Mucosa of stomach (tissue), 1 donor: ENCODE measurements around the gene MOK.
A peak's percentile ranks its signal among the peaks of the same experiment; 100 is the strongest.
"Not testable (repeated sequence)": the region's sequence is repeated elsewhere in the genome, so short reads cannot be mapped to it uniquely, and the experiment has no call there.

ENCODE experiments used
- H3K27me3 ChIP-seq: one replicate; pipeline ENCODE4 v1.7.0; 2013; ENCODE audit warnings: mild to moderate bottlenecking, low read length; ENCODE audit not compliant: control insufficient read depth, insufficient read depth
- H3K36me3 ChIP-seq: one replicate; pipeline ENCODE4 v1.7.0; 2013; ENCODE audit warnings: low read length; ENCODE audit not compliant: control insufficient read depth, insufficient read depth
- H3K4me1 ChIP-seq: one replicate; pipeline ENCODE4 v1.7.0; 2013; ENCODE audit warnings: mild to moderate bottlenecking, low read length; ENCODE audit not compliant: control insufficient read depth, insufficient read depth
- H3K4me3 ChIP-seq: one replicate; pipeline ENCODE4 v1.7.0; 2013; ENCODE audit warnings: low read length
- H3K9ac ChIP-seq: one replicate; pipeline ENCODE4 v1.7.0; 2013; ENCODE audit warnings: mild to moderate bottlenecking, low read length, moderate library complexity
- H3K9me3 ChIP-seq: one replicate; pipeline ENCODE4 v1.7.0; 2013; ENCODE audit warnings: mild to moderate bottlenecking, low read length, moderate library complexity; ENCODE audit not compliant: control insufficient read depth
- donor health status: Pancreatic carcinoma.

Gene MOK

DNA sequence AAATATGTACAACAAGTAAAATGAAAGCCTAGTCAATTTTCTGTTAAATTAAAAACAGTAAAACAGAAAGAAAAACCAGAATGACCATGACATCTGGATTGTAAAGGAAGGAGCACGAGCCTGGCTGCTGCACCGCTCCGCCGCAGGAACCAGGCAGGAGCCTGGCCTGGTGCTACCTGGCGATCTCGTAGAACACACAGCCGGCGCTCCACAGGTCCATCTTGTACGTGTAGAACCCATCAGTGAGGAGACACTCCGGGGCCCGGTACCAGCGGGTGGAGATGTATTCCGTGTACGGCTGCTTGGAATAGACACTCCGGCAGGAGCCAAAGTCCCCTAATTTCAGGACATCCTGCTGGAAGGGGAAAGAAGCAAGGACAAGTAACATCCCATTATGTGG, 54.3 kb downstream of the MOK start:
- Histone ChIP-seq H3K4me3 (no peak overlapping the region), H3K27me3 (no peaks in the 10 kb centered on the region), H3K4me1 (no peaks in the 10 kb centered on the region)

DNA sequence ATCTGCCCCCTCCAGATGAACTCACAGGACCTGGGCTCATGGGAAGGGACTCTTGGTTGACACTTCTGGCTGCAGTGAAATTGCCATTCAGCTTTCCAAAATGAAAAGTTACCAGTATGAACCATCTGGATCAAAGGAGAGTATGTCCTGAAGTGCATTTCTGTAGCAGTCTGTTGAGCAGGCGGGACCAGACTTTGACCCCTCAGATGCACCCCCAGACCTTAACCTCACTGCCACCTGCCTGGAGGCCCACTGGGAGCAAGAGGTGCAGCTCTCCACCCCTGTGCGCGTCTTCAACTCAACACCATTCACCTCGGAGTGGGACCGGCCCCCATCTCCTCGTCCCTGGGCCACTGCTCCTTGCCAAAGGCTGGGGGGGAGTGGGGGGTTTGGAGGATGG, 55.0 kb downstream of the MOK start:
- Histone ChIP-seq H3K36me3 (no peaks in the 10 kb centered on the region), H3K4me3 (no peak overlapping the region), H3K4me1 (no peaks in the 10 kb centered on the region), H3K27me3 (no peaks in the 10 kb centered on the region), H3K9ac (no peak overlapping the region), H3K9me3 (no peaks in the 10 kb centered on the region)

More for the DNA sequence above, 54.3 kb downstream of the MOK start:
- Histone ChIP-seq H3K9ac (no peak overlapping the region), H3K36me3 (no peaks in the 10 kb centered on the region), H3K9me3 (no peaks in the 10 kb centered on the region)

DNA sequence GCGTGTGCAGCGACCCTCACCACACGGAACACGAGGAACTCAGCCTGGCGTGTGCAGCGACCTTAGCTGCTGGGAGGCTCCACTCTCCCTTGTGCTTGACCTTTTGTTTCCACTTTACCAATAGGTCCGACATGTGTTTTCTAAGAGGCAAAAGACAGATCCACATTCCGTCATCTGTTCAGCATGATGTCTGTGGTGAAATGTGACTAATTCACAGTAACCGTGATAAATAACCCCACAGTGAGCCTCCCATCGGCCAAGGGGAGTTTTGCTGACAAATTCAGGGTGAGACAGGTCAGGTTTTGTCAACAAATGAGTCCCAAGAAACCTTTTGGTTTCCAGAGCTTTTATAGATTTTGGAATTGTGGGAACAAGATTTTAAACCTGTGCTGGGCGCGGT, 55.9 kb downstream of the MOK start:
- Histone ChIP-seq H3K36me3 (no peaks in the 10 kb centered on the region), H3K27me3 (no peaks in the 10 kb centered on the region), H3K9me3 (no peaks in the 10 kb centered on the region), H3K4me1 (no peaks in the 10 kb centered on the region), H3K9ac (no peak overlapping the region), H3K4me3 (no peak overlapping the region)

- Histone ChIP-seq H3K36me3 (no peaks in the 10 kb centered on the region), H3K9me3 (no peaks in the 10 kb centered on the region), H3K27me3 (no peaks in the 10 kb centered on the region), H3K9ac (no peak overlapping the region), H3K4me3 (no peak overlapping the region), H3K4me1 (no peaks in the 10 kb centered on the region)
Measured at GRCh38 chr14:102248121-102248520, 56.8 kb downstream of the MOK start.

DNA sequence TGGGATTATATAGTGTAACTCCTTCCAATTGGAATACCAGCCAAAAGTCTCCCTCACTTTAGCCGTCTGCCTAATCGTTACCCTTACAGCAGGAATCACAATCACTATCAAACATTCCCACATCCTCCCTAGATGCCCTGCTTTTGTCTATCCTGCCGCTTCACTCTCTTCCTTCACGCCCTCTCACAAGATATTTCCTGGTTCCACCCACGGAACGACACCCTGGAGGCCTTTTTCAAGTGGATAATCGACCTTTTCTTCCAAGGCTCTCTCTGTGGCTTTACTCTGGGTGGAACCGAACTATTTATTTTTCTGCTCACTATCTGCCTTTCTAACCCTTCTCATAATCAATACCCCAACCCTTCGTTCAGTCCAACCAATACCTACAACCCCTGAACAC, 58.9 kb downstream of the MOK start:
- Histone ChIP-seq H3K9ac (no peak overlapping the region), H3K4me1 (no peaks in the 10 kb centered on the region), H3K27me3 (no peaks in the 10 kb centered on the region), H3K9me3 (no peaks in the 10 kb centered on the region), H3K4me3 (no peak overlapping the region), H3K36me3 (no peaks in the 10 kb centered on the region)

- not testable (repeated sequence) for H3K9ac ChIP-seq, H3K9me3 ChIP-seq, H3K27me3 ChIP-seq, H3K4me3 ChIP-seq, H3K36me3 ChIP-seq, H3K4me1 ChIP-seq
Measured at GRCh38 chr14:102243795-102244194, 61.2 kb downstream of the MOK start.

DNA sequence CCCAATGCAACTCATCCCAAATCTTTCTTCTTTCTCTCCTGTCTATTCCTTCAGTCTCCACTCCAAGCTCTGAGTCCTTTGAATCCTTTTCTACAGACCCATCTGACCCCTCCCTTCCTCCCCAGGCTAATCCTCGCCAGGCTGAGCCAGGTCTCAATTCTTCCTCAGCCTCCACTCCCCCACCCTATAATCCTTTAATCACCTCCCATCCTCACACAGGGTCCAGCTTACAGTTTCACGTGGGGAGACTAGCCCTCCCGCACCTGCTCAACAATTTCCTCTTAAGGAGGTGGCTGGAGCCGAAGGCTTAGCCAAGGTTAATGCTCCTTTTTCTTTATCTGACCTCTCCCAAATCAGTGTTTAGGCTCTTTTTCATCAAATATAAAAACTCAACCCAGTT, 63.8 kb downstream of the MOK start:
- Histone ChIP-seq H3K4me3 (no peak overlapping the region), H3K27me3 (no peaks in the 10 kb centered on the region)

DNA sequence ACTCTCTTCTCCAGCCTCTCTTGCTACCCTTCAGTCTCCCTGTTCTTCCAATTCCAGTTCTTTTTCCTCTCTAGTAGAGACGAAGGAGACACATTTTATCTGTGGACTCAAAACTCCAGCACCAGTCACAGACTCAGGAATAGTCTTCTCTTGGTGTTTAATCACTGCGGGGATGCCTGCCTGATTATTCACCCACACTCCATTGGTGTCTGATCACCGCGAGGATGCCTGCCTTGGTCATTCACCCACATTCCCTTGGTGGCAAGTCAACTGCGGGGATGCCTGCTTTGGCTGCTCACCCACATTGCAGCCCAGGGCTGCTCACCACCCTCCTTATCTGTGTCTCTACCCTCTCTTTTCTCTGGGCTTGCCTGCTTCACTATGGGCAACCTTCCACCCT, 64.5 kb downstream of the MOK start:
- H3K36me3 ChIP-seq, H3K9me3 ChIP-seq, H3K9ac ChIP-seq, H3K27me3 ChIP-seq, H3K4me1 ChIP-seq, H3K4me3 ChIP-seq: not testable (repeated sequence)

More for the DNA sequence above, 63.8 kb downstream of the MOK start:
- Histone ChIP-seq H3K9me3 (no peaks in the 10 kb centered on the region), H3K9ac (no peak overlapping the region), H3K4me1 (no peaks in the 10 kb centered on the region), H3K36me3 (no peaks in the 10 kb centered on the region)

DNA sequence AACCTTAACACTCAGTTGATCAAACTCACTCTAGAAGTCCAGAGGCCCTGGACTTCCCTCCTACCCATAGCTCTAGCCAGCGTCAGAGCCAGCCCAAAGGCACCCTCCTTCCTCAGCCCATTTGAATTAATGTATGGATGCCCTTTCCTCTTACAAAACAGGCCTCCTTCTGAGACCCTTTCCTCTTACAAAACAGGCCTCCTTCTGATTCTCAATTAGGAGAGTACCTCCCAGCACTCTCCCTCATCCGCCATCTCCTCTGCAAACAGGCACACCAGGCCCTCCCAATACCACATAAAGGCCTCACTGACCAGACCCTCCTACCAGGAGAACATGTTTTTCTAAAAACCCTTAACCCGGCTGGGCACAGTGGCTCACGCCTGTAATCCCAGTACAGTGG, 65.7 kb downstream of the MOK start:
- no peaks in the 10 kb centered on the region for H3K36me3 ChIP-seq
- no peak overlapping the region for H3K9ac ChIP-seq
- H3K4me1 ChIP-seq, result peaks cover 9% of the 10 kb centered on the region
- H3K9me3 ChIP-seq, result no peaks in the 10 kb centered on the region
- H3K27me3 ChIP-seq, result no peaks in the 10 kb centered on the region
- H3K4me3 ChIP-seq, result no peak overlapping the region

DNA sequence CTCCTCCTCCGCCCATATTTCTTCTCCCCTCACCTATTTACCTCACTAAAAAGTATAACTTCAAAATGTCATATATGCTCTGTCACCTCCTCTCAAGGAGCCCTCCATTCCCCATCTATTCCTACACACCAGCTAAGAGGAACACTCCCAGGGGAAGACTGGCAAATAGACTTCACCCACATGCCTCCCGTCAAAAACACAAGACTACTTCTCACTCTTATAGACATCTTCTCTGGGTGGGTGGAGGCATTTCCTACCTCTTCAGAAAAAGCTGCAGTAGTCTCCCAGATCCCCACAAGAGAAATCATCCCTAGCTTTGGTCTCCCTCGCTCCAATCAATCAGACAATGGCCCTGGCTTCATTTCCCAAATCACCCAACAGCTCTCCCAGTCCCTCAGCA, 66.2 kb downstream of the MOK start:
- Histone ChIP-seq H3K27me3 (no peaks in the 10 kb centered on the region), H3K4me1 (peaks cover 12% of the 10 kb centered on the region), H3K9ac (no peak overlapping the region), H3K4me3 (no peak overlapping the region), H3K36me3 (no peaks in the 10 kb centered on the region), H3K9me3 (no peaks in the 10 kb centered on the region)

- Histone ChIP-seq H3K9ac (no peak overlapping the region), H3K4me3 (no peak overlapping the region), H3K27me3 (no peaks in the 10 kb centered on the region), H3K4me1 (peaks cover 12% of the 10 kb centered on the region), H3K9me3 (no peaks in the 10 kb centered on the region), H3K36me3 (no peaks in the 10 kb centered on the region)
Measured at GRCh38 chr14:102238131-102238530, 66.8 kb downstream of the MOK start.

DNA sequence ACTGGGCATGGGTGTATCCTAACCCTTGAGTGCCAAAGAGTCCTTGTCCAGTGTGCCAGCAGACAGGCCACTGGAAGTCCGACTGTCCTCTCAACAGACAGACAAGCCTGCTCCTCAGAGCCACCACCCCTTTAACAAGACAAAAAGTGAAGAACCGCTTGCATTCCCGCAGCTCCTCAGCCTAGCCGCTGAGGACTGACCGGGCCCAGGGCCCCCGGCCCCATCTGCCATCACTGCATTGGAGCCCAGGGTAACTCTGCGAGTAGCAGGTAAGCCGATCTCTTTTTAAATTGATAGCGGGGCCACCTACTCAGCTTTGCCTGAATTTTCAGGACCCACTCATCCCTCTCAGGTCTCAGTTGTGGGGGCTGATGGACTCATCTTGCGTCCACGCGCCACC, 68.9 kb downstream of the MOK start:
- Histone ChIP-seq H3K36me3 (peaks cover 2% of the 10 kb centered on the region), H3K9ac (no peak overlapping the region), H3K27me3 (no peaks in the 10 kb centered on the region), H3K4me3 (no peak overlapping the region), H3K4me1 (peaks cover 12% of the 10 kb centered on the region), H3K9me3 (no peaks in the 10 kb centered on the region)

GRCh38 chr14:102235275-102235897, 69.6 kb downstream of the MOK start:
- Histone ChIP-seq H3K27me3 (no peaks in the 10 kb centered on the region), H3K9me3 (no peaks in the 10 kb centered on the region), H3K4me3 (peak overlapping the region; percentile 45), H3K4me1 (peaks cover 12% of the 10 kb centered on the region), H3K9ac (peak overlapping the region; percentile 70), H3K36me3 (peaks cover 5% of the 10 kb centered on the region)
